Epithelial cell of esophagus (primary cell): ENCODE data around the gene WDR53.

ENCODE experiments used
- DNase-seq: peaks from one replicate; pipeline ENCODE4 v3.0.0; 2010; ENCODE audit warnings: low read depth
- H3K4me3 ChIP-seq: 2 replicates; pipeline ENCODE4 v1.5.1; 2011; ENCODE audit warnings: mild to moderate bottlenecking, low read length, control low read depth
- CTCF ChIP-seq: IDR thresholded peaks from 2 replicates; pipeline ENCODE4 v1.5.1; 2011; ENCODE audit warnings: low read depth, mild to moderate bottlenecking, low read length, control low read depth, inconsistent platforms; ENCODE audit not compliant: insufficient read depth; ENCODE audit errors: missing control alignments

Gene WDR53

GRCh38 chr3:196506687-196507086 lies 61.7 kb downstream of the WDR53 start:
- no peak for DNase-seq
- no peak for TF ChIP-seq CTCF
- no peak overlapping the region for H3K4me3 ChIP-seq

GRCh38 chr3:196504556-196504955 lies 63.8 kb downstream of the WDR53 start:
- H3K4me3 ChIP-seq, result no peak overlapping the region
- DNase-seq, result no peak
- TF ChIP-seq CTCF, result no peak
